Germinal center (tissue), 1 donor: ENCODE data around the gene IL1A.

Source experiments
- DNase-seq: peaks from one replicate; pipeline ENCODE4 v3.0.0; 2012; ENCODE audit warnings: mixed read lengths, low spot score

The IL1A gene

GRCh38 chr2:112818094-112818902, 34.0 kb upstream of the IL1A start:
- DNase-seq, result no peak

GRCh38 chr2:112817082-112817689, 32.9 kb upstream of the IL1A start:
- DNase-seq, result no peak

- DNase-seq, result no peak
These were observed 30.0 kb upstream of the IL1A start for GRCh38 chr2:112814278-112814677.

GRCh38 chr2:112813280-112813966, 29.1 kb upstream of the IL1A start:
- DNase-seq, result no peak

GRCh38 chr2:112812318-112813267, 28.3 kb upstream of the IL1A start:
- DNase-seq, result no peak

- no peak for DNase-seq
These were observed 27.6 kb upstream of the IL1A start for GRCh38 chr2:112811841-112812306.

GRCh38 chr2:112811276-112811831, 27.1 kb upstream of the IL1A start:
- DNase-seq, result no peak

- no peak for DNase-seq
These were observed 24.8 kb upstream of the IL1A start for GRCh38 chr2:112809112-112809511.

- no peak for DNase-seq
These were observed 23.0 kb upstream of the IL1A start for GRCh38 chr2:112807233-112807807.

GRCh38 chr2:112805542-112805941, 21.2 kb upstream of the IL1A start:
- peak; percentile 50 for DNase-seq

GRCh38 chr2:112803691-112804521, 19.6 kb upstream of the IL1A start:
- no peak for DNase-seq

- DNase-seq, result no peak
These were observed 16.7 kb upstream of the IL1A start for GRCh38 chr2:112800881-112801583.

- no peak for DNase-seq
These were observed 15.0 kb upstream of the IL1A start for GRCh38 chr2:112798979-112799975.

GRCh38 chr2:112796486-112796885, 12.2 kb upstream of the IL1A start:
- DNase-seq, result no peak

GRCh38 chr2:112795774-112796173, 11.5 kb upstream of the IL1A start:
- no peak for DNase-seq

GRCh38 chr2:112794841-112795240, 10.5 kb upstream of the IL1A start:
- no peak for DNase-seq

GRCh38 chr2:112794131-112794733, 9.9 kb upstream of the IL1A start:
- DNase-seq, result peak; percentile 14

- DNase-seq, result no peak
These were observed 9.2 kb upstream of the IL1A start for GRCh38 chr2:112793449-112793978.
